Subcutaneous adipose tissue (tissue), 4 donors: ENCODE data around the gene ABCF2. TPM values are rescaled to one million over a fixed set of nuclear protein-coding genes. Genes with fewer than 3 reads are reported as not detected.

Experiments used
- CTCF ChIP-seq: fragments of 450-650 bp; IDR thresholded peaks from one replicate; pipeline ENCODE4 v1.5.1; 2016; ENCODE audit warnings: low read depth, mild to moderate bottlenecking, control low read depth, antibody characterized with exemption, moderate library complexity
- total RNA-seq, 4 donors: library from RNA; depleted of rRNA; stranded (reverse); fragments of >200 nt; gene quantifications; one replicate each; pipeline ENCODE4 v1.1.0, GENCODE V29; 2016

Gene ABCF2
- total RNA-seq, 4 donors from 2014 or later = 21.2 to 34.7 (median 29.3) TPM

- no peak for TF ChIP-seq CTCF
These were observed 29.1 kb downstream of the ABCF2 start for GRCh38 chr7:151197932-151198331.

- no peak for TF ChIP-seq CTCF
These were observed 31.2 kb downstream of the ABCF2 start for GRCh38 chr7:151195616-151196450.

- TF ChIP-seq CTCF = no peak
These were observed 32.8 kb downstream of the ABCF2 start for GRCh38 chr7:151194188-151194587.

- TF ChIP-seq CTCF = no peak
These were observed 33.6 kb downstream of the ABCF2 start for GRCh38 chr7:151193203-151193978.

- no peak for TF ChIP-seq CTCF
These were observed 34.9 kb downstream of the ABCF2 start for GRCh38 chr7:151192002-151192539.

- no peak for TF ChIP-seq CTCF
These were observed 35.5 kb downstream of the ABCF2 start for GRCh38 chr7:151191544-151191943.

GRCh38 chr7:151189038-151189437, 38.0 kb downstream of the ABCF2 start:
- TF ChIP-seq CTCF = no peak
